K562 treated with DMSO at 1 percent for 48 hours (cell line): ENCODE results near the gene HIF3A. TPM values are rescaled to one million over a fixed set of nuclear protein-coding genes. Genes with fewer than 3 reads are reported as not detected.

Experiments
- total RNA-seq: library from RNA; unstranded; fragments of 300-600 nt; gene quantifications from 2 replicates; pipeline ENCODE4 v1.2.3, GENCODE V29; 2022; ENCODE audit warnings: low replicate concordance; ENCODE audit errors: extremely low read depth

HIF3A gene
- not detected in 2 replicates for total RNA-seq

DNA sequence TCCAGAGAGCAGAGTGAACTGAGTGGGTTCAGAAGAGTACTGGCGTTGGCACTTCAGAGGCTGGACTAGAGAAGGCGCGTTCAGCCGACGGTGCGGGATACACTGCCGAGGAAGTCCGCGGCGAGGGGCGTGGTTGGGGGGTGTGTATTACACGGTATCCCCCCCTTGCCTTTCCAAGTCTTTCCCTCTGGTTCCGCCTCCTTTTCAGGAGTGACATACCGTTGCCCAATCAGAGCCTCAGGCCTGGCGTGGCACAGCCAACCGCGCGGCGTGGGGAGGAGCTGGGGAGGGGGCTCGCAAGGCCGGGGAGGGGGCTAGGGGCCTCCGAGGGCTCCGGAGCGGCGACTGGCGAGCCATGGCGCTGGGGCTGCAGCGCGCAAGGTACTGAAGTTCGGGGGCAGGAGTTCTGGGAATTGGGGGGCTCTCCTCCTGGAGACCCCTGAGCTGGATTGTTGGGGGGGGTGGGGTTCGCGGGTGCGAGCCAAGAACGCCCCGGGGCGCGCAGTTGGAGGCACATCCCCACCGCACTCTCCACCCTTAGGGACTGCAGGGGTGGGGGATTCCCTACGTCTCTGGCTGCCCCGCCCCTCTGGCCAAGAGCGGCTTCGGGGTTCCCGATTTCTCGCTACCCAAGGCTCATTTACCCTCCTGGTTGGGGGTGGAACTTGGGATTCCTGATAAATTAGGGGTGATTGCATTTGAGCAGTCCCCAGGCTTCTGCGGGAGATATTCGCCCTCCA is at the start of gene HIF3A:
HIF3A (plus strand) TSS at position 321 of the 740 bp plus-strand sequence; CDS start at position 356, 35 bp downstream.

DNA sequence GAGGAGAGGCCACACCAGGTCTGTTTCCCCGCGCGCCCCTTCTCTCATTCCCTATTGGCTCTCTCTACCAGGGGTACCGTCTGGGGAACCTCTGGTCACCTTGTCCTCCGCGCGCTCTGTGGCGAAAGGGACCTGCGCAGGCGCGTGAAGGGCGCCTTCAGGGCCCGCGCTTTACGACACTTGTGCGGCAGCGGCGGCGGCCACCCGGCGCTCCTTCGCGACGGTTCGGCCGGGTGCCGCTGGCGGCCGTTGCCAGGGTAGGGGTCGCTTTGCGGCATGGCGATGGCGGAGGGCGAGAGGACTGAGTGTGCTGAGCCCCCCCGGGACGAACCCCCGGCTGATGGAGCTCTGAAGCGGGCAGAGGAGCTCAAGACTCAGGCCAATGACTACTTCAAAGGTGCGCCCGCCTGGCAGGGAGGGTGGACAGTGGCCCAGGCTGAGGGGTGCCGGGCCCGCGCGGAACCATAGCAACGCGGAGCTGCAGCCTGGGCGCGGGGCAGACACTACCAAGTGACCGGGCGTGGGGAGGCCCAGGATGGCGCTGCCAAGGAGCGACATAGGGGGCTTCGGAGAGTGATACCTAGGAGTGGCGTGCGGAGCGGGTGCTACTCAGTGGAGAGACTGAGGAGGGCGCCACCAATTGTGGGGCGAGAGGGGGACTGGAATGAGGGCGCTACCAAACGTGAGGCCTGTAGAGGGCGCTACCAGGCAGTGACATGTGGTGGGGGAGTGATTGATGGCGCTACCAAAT is 50.2 kb downstream of the HIF3A start, which contains the start of gene PPP5C:
PPP5C (plus strand) TSS at position 267 of the 751 bp plus-strand sequence; CDS start at position 277, 10 bp downstream.

Other genes with a start within 250 kb of the HIF3A start
- gene IGFL3, start 172.4 kb upstream of the HIF3A start, total RNA-seq: not detected in 2 replicates
- not detected in 2 replicates for gene IGFL2, start 148.8 kb upstream of the HIF3A start, total RNA-seq
- gene IGFL1, start 67.3 kb upstream of the HIF3A start, total RNA-seq: not detected in 2 replicates
- 456 TPM in 1 of 2 replicates, not detected in the other for gene PPP5C, start 50.0 kb downstream of the HIF3A start, total RNA-seq
- not detected in 2 replicates for gene CCDC8, start 116.5 kb downstream of the HIF3A start, total RNA-seq
- gene PNMA8C, start 131.9 kb downstream of the HIF3A start, total RNA-seq: not detected in 2 replicates
- gene PNMA8A, start 174.5 kb downstream of the HIF3A start, total RNA-seq: not detected in 2 replicates
- not detected in 2 replicates for gene PNMA8B, start 198.8 kb downstream of the HIF3A start, total RNA-seq